Measurements from ENCODE around the gene ERBIN.

ERBIN gene

DNA sequence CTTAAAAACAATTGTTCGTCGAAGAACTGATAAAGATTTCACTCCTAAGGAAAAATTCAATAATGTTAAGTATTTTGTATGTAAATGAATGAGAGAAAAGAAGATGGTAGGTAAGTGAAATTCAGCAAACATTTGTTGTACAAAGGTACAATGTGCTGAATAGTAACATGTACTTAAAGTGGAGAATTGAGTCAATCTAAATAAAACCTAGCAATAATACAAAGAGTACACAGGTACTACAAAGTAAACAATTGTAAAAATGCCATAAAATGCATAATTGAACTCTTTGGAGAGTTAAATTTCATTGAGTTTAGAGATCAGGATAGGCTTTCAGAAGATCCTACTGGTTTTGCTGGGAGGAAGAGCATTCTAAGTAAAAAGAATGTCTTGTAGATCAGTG is 82.9 kb downstream of the ERBIN start:
- TF ChIP-seq, protein P1, sequence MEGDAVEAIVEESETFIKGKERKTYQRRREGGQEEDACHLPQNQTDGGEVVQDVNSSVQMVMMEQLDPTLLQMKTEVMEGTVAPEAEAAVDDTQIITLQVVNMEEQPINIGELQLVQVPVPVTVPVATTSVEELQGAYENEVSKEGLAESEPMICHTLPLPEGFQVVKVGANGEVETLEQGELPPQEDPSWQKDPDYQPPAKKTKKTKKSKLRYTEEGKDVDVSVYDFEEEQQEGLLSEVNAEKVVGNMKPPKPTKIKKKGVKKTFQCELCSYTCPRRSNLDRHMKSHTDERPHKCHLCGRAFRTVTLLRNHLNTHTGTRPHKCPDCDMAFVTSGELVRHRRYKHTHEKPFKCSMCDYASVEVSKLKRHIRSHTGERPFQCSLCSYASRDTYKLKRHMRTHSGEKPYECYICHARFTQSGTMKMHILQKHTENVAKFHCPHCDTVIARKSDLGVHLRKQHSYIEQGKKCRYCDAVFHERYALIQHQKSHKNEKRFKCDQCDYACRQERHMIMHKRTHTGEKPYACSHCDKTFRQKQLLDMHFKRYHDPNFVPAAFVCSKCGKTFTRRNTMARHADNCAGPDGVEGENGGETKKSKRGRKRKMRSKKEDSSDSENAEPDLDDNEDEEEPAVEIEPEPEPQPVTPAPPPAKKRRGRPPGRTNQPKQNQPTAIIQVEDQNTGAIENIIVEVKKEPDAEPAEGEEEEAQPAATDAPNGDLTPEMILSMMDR (IDR thresholded peaks at IDR 0.05): no peak
- no peak for DNase-seq
- Histone ChIP-seq H3K27me3 (no peaks in the 10 kb centered on the region), H3K9me3 (no peaks in the 10 kb centered on the region), H3K4me1 (peaks cover 0 to 26% (median 2%) of the 10 kb centered on the region in 4 donors), H3K4me3 (no peak overlapping the region), H3K27ac (no peak overlapping the region), H3K36me3 (no peaks in the 10 kb centered on the region)
- intact Hi-C loops (cut with DNase I; ENCODE audit: low total_unique reads): no loop called here

DNA sequence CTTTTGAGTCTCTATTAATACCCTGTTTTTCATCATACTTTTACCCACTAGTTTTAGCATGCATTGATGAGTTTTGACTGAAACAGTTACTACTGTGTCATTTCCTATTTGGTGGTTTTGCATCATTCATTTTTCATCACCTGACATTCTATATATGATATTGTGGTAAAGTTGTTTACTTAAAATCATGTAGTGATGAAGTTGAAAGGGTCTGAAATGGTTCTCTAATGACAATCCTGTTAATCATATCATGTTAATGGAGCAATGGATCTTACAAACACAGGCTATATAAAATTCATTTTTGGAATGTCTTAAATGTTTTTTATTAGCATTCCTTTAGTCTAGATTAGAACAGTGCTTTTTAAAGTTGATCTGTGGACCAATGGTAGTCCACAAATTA is 84.1 kb downstream of the ERBIN start:
- no peaks in the 10 kb centered on the region for H3K9me3 ChIP-seq
- TF ChIP-seq, protein P1 (IDR thresholded peaks at IDR 0.05): no peak
- peaks cover 0 to 26% (median 2%) of the 10 kb centered on the region in 4 donors for H3K4me1 ChIP-seq
- H3K36me3 ChIP-seq: no peaks in the 10 kb centered on the region
- H3K4me3 ChIP-seq: no peak overlapping the region
- no peak overlapping the region for H3K27ac ChIP-seq
- no peaks in the 10 kb centered on the region for H3K27me3 ChIP-seq
- no peak for DNase-seq
- intact Hi-C loops (cut with DNase I; ENCODE audit: low total_unique reads): no loop called here

DNA sequence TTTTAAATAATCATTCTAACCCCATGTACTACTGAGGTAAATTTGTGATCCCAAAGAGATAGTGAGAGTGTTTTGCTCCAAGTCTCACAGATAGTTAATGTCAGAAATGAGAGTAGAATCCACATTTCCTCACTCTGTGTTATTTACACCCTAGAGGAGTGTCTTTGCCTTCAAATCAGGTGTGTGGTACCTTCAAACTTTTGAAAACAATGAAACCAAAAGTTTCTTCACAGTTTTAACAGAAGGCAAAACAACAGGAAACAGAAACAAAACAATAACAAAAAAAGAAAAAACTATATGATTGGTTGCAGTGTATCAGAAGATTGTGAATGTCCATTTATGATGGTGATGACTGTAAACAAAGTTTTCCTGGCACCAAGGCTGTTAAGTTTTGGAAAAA is 85.9 kb downstream of the ERBIN start:
- intact Hi-C loops (cut with DNase I; ENCODE audit: low total_unique reads): no loop called here
- peaks cover 0 to 26% (median 2%) of the 10 kb centered on the region in 4 donors for H3K4me1 ChIP-seq
- TF ChIP-seq, protein P1 (IDR thresholded peaks at IDR 0.05): no peak
- no peak for DNase-seq
- no peak overlapping the region for H3K4me3 ChIP-seq
- H3K27ac ChIP-seq: no peak overlapping the region
- H3K36me3 ChIP-seq: peaks cover 0 to 6% (median 3%) of the 10 kb centered on the region in 3 donors
- H3K9me3 ChIP-seq: no peaks in the 10 kb centered on the region
- H3K27me3 ChIP-seq: no peaks in the 10 kb centered on the region

DNA sequence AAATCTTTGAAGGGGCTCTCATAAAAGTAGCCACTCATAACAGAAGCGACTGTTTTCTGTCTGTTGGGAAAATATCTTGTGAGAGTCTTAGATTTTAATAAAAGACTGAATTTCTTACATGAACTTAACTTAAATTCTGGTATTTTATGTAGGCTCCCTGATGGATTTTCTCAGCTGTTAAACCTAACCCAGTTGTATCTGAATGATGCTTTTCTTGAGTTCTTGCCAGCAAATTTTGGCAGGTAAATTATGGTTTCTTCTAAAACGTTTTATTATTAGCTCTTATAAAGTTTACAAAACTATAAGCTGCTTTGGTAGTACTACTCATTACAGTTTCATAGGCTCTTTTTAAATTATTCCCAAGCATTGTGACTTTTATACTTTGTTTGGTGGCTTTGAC is 87.0 kb downstream of the ERBIN start:
- intact Hi-C loops (cut with DNase I; ENCODE audit: low total_unique reads): no loop called here
- DNase-seq: no peak
- Histone ChIP-seq H3K9me3 (no peaks in the 10 kb centered on the region), H3K4me1 (peaks cover 0 to 26% (median 2%) of the 10 kb centered on the region in 4 donors), H3K4me3 (no peak overlapping the region), H3K27ac (no peak overlapping the region), H3K36me3 (peaks cover 0 to 6% (median 3%) of the 10 kb centered on the region in 3 donors), H3K27me3 (no peaks in the 10 kb centered on the region)
- TF ChIP-seq, protein P1 (IDR thresholded peaks at IDR 0.05): no peak

DNA sequence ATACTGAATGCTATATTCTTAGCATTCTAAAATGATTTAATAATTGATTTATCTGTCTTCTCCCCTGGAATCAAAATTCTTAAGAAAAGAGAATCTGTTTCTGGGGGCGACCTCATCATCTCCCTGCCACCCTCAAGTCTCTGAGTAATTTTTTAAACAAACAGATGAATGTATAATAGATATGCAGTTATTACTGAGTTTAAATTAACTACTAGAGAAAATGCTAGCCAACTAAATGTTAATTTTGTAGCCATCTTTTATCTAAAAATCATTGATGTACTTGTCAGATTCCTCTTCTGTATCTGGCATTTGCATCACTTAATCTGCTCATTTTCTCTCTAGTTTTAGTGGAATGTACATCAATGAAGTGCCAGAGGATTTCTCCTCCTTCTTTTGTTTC is 87.5 kb downstream of the ERBIN start:
- no peak for DNase-seq
- H3K27ac ChIP-seq: no peak overlapping the region
- no peak overlapping the region for H3K4me3 ChIP-seq
- H3K27me3 ChIP-seq: no peaks in the 10 kb centered on the region
- intact Hi-C loops (cut with DNase I; ENCODE audit: low total_unique reads): no loop called here
- TF ChIP-seq, protein P1 (IDR thresholded peaks at IDR 0.05): no peak
- no peaks in the 10 kb centered on the region for H3K9me3 ChIP-seq
- peaks cover 0 to 26% (median 2%) of the 10 kb centered on the region in 4 donors for H3K4me1 ChIP-seq
- peaks cover 0 to 6% (median 3%) of the 10 kb centered on the region in 3 donors for H3K36me3 ChIP-seq
